Stimulated activated CD4-positive, alpha-beta T cell treated with anti-CD3 and anti-CD28 coated beads, Interleukin-4, amount 100 ng/mL, for 24 hours (primary cell): ENCODE results near the gene RGS2.

Source experiments
- DNase-seq: peaks from one replicate; pipeline ENCODE4 v3.0.0-alpha.2; 2020

The RGS2 gene, protein sequence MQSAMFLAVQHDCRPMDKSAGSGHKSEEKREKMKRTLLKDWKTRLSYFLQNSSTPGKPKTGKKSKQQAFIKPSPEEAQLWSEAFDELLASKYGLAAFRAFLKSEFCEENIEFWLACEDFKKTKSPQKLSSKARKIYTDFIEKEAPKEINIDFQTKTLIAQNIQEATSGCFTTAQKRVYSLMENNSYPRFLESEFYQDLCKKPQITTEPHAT

DNA sequence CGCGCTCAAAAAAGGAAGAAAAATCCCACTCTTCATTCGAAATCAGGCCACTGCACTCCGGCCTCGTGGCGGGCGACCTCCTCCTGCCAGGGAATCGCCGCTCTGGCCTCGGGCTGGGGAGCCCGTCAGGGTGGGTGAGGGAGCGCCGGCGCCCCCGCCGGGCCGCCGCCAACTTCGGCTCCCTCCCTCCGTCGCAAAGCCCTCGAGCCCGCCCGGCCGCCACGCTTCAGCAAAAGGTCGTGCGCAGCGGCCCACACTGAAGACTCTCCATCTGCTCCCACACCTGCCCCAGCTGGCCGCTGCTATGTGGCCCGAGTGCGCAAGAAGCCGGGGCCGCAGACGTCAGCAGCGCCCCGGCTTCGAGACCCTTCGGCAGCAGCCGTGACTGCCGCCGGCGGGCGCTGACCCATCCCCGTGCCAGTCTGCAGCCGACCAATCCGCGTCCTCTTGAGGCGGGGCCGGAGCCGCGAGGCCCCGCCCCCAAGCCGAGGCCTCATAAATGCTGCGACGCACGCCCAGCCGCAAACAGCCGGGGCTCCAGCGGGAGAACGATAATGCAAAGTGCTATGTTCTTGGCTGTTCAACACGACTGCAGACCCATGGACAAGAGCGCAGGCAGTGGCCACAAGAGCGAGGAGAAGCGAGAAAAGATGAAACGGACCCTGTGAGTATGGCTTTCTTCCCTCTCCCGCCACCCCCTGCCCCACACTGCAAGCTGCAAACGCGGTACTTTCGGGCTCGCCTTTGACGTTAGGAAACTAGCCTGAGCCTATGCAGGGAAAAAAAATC, at the start of gene RGS2:
Gene RGS2, plus strand, starts transcription at position 522 of the 789 bp plus-strand sequence. Its CDS starts 33 bp downstream, at position 555.
- peak; percentile 86 for DNase-seq

DNA sequence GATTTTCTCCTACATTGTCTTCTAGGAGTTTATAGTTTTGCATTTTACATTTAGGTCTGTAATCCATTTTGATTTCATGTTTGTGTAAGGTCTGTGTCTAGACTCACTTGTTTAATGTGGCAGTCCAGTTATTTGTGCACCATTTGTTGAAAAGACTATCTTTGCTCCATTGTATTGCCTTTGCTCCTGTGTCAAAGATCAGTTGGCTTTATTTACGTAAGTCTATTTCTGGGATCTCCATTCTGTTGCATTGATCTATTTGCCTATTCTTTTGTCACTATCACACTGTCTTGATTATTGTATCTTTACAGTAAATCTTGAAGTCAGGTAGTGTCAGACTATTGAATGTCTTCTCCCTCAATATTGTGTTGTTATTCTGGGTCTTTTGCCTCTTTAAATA, 49.7 kb upstream of the RGS2 start:
- DNase-seq = no peak

DNA sequence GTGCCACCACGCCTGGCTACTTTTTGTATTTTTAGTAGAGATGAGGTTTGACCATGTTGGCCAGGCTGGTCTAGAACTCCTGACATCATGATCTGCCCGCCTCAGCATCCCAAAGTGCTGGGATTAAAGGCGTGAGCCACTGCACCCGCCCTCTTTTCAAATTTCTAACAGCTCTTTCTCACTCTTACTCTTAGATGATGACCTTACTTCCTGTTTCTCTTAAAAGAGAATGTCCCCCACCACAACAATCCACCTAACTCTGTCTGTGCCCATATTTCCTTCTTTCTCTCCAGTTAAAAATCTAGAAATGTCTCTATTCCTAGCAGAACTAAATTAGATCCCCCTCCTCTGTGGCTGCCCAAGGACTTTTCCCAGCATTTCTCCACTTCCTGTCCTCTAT, 46.6 kb upstream of the RGS2 start:
- no peak for DNase-seq

DNA sequence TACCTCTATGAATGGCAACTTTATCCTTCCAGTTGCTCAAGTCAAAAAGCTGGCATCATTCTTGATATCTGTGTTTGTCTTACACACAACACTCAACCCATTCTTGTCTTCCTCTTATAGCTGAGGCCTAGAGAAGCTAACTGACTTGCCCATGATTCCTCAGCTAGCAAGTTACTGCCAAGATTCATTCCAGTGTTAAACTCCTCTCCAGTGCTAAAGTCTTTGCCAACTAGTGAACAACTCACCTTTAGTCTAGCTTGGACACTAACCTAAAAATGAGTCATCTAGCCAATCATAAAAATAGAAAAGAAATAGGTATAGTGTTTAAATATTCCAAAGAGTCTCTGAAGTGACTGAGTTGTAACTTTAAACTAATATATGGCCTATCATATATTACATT, 45.6 kb upstream of the RGS2 start:
- DNase-seq = no peak

DNA sequence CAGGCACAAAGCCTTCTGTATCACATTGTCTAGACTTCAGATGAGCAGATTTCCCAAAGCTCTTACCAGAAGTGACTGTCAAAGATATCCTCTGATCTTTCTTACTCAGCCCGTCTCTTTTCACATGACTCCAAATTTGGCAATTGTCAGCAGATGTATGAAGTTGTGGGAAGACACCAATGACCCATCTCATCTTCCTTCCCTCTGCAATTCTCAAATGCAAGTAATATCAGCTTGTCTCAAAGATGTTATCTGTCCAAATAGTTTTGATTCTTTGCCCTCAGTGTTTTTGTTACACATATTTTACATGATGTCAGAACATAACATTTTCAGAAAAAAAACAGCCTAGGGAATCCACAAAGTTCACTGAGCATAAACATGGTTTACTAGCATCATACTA, 45.1 kb upstream of the RGS2 start:
- no peak for DNase-seq

DNA sequence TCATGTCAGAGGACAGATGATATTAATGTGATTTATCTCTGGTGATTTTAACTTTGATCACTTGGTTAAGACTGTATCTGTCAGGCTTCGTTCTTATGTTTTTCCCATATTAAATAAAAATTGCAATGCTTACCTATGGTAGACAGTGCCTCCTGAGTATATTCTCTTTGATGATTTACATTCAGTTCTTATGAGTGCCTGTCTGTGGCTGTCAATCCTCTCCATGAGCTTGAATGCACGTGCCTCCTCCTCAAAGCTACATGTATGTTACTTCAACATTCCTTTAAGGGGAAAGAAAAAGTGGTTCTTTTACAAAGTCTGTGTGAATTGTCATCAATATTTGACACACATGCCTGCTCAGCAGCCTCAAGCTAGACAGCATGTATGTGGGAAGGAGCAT, 44.2 kb upstream of the RGS2 start:
- no peak for DNase-seq

DNA sequence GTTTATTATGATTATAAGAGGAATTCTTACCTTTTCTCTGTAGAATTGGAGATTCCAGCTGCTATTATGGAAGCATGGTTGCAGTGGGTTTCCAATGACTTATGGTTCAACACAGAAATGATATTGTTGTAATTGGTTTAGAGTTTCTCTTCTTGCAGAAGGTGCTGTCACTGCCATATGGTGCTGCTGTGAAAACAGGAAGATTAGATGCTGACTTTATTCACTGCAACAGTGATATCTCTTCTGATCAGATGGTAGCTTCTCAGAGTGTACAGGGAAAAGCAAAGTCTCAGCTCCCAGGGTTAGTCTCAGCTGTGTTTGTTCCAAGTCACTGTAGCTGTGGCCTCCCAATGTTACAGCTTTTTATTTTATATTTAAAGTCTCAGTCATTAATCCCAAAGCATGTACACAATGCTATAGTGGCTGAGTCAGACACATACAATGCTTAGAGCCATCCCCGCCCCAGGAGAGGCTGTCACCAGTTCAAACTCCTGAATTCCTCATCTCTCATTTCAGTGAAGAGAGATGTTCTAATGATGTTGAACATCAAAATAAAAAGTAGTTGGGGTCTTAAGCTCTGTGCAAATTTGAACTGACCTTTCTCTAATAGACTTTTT, 42.7 kb upstream of the RGS2 start:
- no peak for DNase-seq

DNA sequence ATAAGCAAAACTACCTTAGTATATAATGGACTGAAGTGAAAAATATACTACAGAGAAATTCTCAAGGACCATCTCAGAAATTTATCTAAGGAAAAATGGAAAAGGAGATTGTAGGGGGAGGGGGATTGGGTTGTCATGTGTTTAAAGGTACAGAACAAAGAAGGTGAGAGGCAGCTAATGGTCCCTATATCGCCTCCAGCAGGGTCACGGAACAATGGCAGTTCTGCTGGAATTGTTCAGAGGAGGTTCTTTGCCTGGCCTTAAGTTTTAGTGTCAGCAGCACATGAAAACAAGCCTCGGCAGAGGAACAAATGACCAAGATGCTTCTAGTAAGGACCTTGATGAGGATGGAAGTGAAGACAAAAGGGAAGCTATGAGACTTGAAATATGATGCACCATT, 42.0 kb upstream of the RGS2 start:
- DNase-seq = no peak

DNA sequence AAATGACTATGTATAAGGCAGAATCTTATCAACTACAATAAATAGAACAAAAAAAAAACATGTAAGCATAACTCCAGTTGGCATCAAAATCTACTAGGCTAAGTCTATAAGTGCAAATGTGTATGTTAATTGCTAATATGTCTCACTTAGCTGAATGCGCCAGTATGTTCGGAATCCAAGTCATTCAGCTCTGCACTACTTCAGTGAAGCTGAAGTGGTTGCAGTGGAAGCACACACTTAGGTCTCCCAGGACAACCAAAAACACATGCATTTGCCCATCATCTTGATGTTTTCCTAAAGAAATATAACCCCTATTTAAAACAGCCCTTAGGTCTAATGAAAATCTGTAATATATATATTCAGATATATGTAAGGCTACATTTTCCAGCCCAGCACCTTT, 41.0 kb upstream of the RGS2 start:
- DNase-seq = no peak

DNA sequence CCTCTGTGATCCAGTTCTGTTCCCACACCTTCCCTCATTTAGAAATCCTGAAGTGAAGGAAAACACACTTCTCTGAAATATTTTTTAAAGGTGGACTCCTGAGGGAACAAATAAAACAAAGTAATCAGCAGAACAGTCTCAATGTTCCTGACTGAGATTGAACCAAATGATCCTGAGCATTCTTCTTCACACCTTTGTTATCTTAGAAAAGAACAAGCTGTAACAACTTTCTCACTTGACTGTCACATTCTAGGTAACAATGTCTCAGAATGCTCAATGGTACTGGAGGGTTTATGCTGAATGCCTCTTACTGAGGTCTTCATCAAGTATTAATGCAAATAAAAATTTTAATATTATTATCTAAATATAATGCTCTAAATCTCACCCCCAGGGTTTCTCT, 40.4 kb upstream of the RGS2 start:
- DNase-seq = no peak

DNA sequence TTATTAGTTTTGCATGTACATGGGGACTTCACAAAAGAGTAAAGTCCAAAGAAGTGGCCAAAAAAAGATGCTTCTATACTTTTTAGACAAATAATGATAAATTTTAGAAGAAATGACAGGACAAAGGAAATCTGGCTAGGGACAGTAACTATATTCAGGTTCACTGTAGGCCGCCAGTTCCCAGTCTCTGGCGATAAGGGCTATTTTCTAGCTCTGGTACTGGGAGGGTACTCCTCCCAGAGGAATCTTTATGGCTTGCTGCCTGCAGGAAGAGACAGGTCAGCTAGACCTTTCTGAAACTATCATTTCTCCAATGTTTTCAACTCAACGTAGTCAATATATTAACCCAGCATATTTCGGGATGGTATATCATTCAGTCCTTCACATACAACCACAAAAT, 37.5 kb upstream of the RGS2 start:
- DNase-seq = no peak

DNA sequence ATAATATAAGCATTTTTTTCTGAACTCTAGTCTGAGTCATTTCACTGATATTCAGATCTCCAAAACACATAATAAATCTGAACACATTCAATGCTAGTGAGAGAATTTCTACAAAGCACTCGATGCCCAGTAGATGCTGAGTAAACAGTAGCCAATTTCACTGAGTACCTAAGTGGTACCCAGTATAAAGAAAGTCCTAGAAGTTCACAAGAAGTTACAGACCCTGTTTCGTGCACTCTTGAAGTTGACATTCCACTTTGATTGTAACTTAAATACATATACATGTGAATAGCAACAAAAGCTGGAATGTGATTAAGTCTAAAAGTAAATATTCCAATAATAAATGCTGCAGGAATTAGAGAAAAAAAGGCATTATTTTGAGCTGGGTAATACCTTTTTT, 33.2 kb upstream of the RGS2 start:
- DNase-seq = no peak

DNA sequence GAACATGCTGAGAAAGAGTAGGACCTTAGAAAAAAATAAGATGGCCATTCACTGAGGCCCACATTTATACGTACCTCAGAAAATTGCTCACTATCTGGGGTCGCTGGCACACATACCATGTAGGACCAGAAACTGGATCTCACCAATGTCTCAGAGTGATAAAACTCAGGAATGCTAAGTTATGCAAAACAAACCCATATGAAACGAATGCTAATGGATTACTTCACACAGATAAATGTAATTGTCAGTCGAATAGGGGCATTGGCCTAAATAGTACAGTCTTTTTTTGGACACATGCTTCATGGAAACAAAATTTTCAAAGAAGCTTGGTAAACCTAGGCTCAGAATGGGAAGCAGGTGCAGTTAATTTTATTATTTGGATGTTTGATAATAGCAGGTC, 32.6 kb upstream of the RGS2 start:
- DNase-seq = no peak

DNA sequence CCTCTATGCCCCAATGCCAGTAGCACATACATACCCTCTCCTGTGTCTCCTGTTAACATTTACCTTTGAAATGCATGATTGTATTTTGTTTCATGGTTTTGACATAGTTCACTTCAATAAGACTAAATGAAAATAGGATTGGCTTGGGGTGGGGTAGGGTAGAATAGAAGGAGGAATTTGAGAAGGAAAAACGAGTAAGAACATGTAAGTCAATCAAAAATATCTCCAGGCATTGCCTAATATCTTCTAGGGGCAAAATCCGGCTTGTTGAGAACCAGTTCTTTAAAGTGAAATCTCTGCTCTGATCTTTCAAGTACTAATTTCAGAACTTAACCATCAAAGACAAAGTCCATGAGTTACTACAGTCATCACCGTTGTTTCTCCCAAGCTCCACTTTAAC, 31.8 kb upstream of the RGS2 start:
- DNase-seq = no peak

DNA sequence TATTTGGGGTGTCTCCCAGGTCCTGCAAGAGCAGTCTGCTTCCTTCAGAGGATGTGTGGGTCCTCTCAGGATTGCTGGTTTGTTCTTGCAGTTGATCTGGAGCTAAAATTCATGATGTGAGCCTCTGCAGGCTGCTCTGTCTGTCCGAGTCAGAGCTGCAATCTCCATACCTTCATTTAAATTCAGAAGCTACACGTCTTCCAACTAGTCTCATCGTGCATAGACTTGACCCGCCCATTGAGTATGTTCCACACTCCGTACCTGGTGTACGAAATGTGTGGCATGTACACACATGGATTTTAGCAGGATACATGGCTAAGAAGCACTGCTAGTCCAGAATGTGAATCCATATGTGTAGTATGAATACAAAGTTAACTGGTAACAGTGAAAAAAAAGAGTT, 25.0 kb upstream of the RGS2 start:
- no peak for DNase-seq

DNA sequence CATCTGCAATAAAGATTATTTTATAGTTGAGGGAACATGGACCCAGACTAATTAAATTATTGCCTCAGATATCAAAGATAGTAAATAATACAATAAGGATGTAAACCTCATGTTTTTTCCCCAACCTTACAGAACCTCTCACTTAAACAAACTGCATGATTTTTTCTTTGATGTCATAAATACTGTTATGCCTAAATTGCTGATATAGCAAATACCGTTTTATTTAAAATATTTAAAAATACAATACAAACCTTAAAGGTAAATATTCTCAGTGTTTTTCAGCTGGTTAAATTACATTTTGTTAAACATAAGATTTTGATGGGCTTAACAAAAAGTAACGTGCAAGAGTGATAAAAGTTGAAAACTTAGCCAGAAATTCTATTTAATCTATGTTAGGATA, 24.4 kb upstream of the RGS2 start:
- DNase-seq = no peak

DNA sequence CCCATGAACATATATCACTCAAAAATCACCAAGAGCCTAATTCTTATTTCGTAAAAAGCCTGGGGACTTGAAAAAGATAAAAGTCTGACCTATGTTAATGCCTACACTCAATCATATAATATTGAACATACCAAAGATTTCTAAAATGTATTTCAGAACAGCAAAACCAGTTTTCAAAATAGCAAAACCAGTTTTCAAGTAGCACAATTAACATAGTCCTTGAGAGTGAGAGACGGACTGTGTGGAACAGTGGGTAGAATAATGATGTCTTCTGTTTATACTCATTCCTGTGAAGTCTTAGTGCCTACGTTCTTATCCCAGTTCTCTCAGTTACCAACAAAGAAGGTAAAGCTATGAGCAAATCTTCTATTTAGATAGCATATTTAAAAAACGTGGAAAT, 22.3 kb upstream of the RGS2 start:
- no peak for DNase-seq

DNA sequence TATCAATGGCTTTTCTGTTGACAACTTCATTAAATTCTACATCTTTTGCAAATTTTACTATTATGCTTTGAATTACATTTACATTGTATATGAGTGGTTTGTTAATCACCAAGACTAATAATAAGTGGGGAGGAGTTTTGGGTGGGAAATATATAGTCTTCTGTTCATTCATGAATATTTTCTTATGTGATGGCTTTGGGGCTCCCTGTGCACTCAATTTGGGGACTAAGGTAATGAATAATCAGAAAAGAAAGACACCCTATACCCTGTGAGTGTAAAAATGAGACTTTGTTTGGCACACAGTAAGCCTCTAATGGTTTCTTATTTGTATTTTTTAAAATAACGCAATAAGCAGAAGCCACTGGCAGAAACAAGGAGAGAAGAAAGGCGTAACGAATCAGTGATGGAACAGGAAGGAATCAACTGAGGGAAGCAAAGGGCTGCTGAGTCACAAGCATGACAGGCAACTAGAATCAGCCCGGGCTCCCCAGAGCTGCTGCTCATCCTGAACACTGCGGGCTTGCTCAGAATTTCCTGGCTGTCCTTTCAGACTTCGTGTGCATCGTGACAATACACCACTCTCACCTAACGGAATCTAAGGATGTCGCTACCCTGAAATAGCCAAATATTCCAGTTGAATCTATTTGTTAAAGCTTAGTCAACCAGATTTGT, 20.8 kb upstream of the RGS2 start:
- no peak for DNase-seq

DNA sequence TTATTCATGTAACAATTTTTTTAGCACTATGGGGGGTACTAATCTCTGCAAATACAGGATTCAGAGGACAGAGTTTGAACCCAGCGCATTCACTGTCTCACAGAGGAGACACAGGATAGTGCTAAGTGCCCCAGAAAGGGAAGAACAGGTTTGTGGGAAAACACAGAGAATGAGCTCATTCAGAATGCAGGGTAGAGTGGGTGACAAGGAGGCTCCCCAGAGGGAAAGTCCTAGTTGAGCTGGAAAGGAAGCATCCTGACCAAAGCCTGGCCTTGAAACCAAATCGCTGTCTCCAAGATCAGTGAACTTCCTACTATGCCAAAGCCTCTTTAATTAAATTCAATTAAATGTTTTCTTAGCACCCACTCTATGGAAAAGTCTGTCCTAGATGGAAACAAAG, 19.0 kb upstream of the RGS2 start:
- DNase-seq = no peak

DNA sequence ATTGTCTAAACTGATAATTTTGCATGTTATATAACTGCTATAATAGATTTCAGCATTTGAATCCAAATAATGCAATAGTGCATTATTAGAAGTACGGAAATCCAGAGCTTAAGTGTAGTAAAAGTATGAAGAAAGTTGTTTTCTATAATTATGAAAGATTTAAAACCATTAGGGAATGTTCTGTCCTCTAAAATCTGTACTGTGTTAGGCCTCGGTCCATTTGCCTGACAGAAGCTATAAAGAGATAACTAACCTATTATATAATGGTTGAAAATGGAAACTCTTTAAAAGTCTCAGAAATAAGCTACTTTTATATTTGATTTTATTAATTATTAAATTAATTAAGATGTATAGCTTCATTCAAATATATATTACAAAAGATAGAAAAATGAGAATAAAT, 16.2 kb upstream of the RGS2 start:
- no peak for DNase-seq

DNA sequence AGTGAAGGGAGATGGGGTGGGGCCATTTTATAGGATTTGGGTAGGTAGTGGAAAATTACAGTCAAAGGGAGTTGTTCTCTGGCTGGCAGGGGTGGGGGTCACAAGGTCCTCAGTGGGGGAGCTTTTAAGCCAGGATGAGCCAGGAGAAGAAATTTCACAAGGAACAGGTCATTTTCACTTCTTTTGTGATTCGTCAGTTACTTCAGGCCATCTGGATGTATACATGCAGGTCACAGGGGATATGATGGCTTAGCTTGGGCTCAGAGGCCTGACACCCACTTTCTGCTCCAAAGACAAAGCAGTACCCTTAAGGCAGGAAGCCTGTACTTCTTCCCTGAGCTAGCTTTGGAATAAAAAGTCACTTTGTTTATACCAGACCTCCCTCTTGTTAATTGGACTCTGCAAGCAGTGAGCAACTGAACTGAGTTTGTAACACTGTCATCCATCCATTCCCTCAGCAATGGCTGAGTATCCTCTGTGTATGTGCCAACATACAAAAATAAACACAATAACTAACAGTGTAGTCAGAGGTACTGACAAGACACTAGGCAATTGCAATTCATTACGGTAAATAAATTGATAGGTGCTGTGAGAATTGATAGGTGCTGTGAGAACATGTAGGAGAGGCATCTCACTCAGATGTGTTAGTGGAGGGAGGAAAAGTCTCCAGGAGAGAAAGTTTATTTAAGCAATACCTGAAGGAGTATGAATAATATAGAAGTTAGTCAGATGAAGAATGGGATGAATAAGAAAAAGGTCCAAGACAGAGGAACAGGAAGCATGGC, 14.7 kb upstream of the RGS2 start:
- DNase-seq = no peak

DNA sequence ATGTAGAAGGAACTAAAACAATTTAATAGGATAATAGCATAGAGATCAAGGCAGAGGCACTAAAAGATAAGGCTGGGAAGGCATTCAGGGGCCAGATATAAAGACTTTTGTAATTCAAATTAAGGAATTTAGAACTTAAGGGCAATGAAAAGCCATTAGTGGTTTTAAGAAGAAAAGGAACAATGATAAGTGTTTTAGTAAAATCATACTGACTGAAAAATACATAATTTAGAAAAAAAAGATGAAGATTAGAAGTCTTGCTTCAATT, 14.1 kb upstream of the RGS2 start:
- DNase-seq = no peak

DNA sequence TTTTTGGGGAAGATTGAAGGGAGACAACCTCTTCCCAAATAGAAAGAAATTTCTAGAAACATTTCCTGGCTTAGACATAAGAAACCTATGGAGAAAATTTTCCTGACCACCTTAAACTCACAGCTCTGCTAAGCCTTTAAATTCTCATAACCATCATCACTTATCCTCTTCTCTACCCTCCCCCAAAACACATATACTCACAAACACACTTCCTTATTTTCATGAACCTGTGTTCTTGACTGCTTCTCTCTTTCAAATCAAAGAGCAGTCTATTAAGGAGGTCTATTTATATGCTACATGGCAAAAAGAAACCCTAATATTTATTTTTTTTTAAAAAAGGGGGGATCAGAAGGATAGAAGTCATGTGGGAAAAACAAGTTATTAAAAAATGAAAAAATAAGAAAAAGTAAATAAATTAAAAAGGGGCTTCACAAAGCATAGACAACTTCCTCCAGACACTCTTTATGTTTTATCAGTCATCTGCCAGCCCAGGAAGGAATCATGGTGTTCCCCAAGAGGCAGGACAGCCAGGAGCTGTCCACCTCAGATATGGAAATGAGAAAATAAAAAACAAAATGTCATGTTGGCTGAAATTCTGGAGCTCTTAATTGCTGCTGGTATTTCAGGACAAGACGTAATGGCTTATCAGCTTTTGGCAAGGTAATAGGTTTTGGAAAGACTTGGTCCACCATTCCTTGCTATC, 12.8 kb upstream of the RGS2 start:
- no peak for DNase-seq
